Measurements from ENCODE around the gene DHX32. TPM values are rescaled to one million over a fixed set of nuclear protein-coding genes. Genes with fewer than 3 reads are reported as not detected.

Gene DHX32
- total RNA-seq, 4 donors from 2014 or later, result 21.1 to 37.9 (median 21.8) TPM

DNA sequence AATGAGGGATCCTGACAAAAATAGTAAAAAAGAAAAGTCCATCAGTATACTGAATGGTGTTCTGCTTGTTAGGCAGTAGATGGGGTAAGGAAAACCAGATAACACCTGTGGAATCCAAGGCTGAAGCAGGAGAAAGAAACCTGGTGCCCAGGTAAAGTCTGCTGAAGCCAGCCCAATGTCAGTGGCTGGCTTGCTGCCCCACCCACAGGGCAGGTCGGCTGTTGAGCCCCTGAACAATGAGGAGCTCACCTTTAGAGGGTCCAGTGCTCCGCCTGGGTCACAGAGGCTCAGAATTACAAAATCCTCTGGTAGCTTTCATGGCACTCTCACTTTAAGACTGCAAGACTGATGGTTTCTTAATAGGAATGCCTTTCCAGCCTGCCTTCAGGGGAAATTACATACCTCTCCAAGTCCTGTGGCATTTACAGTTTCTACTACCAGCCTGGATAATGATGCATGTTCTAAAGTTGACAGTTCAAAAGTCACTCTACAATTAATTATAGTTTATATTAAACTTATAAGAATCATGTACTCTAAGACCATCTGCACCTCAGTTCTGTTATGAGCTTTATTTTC lies 23.8 kb downstream of the DHX32 start:
- TF ChIP-seq, protein P1, sequence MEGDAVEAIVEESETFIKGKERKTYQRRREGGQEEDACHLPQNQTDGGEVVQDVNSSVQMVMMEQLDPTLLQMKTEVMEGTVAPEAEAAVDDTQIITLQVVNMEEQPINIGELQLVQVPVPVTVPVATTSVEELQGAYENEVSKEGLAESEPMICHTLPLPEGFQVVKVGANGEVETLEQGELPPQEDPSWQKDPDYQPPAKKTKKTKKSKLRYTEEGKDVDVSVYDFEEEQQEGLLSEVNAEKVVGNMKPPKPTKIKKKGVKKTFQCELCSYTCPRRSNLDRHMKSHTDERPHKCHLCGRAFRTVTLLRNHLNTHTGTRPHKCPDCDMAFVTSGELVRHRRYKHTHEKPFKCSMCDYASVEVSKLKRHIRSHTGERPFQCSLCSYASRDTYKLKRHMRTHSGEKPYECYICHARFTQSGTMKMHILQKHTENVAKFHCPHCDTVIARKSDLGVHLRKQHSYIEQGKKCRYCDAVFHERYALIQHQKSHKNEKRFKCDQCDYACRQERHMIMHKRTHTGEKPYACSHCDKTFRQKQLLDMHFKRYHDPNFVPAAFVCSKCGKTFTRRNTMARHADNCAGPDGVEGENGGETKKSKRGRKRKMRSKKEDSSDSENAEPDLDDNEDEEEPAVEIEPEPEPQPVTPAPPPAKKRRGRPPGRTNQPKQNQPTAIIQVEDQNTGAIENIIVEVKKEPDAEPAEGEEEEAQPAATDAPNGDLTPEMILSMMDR (IDR thresholded peaks at IDR 0.05; ENCODE audit: low read depth), result no peak

DNA sequence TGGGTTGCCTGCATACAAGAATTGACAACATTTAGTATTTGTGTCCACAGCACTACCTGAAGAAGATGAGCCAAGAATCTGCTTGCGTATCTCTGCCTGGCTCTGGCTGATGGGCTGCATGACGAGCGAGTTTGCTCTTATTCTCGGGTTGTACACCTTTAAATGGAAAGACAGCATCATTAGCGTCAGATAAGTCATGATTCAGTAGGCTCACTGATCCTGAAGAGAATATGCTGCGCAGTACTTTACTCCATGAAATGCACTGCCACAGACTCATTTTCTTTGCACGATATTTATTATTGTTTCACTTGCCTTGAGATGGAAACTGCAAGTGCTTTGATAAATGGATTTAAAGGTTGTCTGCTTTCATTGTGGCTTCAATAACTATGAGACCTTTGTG lies 28.6 kb downstream of the DHX32 start:
- TF ChIP-seq, protein P1 (IDR thresholded peaks at IDR 0.05; ENCODE audit: low read depth), result no peak

DNA sequence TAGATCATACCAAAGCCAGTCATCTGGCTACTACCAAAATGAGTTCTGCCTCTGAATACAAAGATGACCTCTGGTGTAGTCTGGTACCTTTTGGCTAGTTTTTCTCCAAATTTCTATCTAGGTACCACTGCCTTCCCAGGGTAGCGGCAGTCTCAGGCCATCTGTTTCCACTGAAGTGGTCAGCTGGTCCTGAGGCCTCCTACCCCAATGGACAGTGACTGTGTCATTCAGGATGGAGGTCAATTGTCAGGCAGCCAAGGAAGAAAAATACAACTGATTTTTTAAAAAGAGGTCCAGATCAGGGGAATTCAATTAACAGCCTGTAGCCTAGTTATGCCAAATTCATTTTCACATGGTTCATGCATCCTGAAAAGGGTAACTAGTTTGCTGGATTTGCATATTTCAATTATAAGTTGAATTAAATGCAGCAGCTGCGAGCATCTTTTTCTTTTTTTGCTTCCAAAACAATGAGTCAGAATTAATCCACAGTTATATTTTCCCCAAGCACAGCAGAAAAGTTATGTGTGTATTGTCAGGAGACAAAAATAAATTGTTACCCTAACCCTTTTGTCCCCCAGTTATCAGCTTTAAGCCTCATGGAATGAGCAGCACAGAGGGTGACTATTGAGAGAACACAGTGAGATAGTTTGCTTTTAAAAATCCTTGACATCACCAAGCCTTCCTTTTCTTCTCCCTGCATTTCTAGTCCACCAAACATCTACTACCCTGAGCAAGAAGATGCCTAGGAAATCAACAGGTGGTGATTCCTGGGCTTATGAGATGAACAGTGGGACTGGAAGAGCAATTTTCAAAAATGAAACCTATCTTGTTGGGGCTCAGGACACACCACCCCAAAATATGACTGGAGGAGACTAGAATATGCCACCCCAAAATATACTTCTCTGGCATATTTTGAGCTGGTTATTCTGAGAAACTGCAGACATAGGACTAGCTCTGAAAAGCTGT lies 30.0 kb downstream of the DHX32 start:
- TF ChIP-seq, protein P1 (IDR thresholded peaks at IDR 0.05; ENCODE audit: low read depth), result no peak

DNA sequence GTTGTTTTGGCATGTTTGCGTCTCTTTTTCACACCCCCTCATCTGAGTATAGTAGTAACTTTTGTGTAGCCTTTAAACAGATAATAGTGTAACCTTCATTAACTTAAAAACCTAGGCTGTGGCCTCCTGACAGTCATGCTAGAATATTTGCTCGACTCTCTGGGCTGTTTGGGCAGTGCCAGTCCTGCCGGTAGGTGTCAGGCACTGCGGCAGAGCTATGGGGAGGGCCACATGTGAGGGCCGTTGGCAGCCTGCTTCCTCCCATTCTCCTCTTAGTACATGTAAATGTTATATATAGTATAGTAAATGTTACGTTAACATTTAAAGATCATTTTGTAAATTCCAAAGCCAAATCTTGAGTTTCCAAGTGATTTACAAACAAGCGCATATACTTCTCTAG lies 31.6 kb downstream of the DHX32 start:
- TF ChIP-seq, protein P1 (IDR thresholded peaks at IDR 0.05; ENCODE audit: low read depth), result no peak

DNA sequence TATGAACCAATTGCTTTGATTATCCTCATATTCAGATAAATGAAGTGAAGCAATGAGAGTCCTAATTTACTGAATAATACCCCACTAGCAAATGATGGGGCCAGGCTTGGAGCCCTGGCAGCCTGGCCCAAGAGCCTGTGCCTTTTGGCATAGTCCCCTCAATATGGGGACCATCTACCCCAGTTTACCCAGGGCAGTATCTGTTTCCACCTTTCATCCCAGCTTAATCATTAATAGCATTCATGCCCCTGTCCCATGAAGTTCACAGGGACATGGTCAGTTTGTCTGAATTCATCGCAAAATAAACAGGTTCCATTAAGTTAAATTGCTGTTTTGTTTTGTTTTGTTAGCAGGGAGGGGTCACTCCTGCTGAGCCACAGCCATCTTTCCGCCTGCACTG lies 32.2 kb downstream of the DHX32 start:
- TF ChIP-seq, protein P1 (IDR thresholded peaks at IDR 0.05; ENCODE audit: low read depth), result no peak

DNA sequence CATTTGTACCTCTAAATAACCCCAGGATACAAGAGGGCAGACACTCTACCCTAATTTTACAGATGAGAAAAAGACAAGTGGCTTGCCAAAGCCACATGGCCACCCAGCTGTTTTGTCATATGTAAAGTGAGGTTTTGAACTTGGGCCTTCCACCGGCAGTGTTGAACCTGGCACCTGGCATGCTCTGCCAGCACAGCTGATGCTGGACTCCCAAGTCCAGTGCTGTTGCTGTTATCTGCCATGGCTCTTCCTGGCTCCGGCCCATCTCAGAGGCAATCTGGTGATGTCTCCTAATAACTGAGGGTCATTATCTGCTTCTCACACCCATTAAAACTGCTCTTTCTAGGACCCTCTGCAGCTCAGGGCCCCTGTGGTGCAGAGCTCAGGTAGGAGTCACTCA lies 32.7 kb downstream of the DHX32 start:
- TF ChIP-seq, protein P1 (IDR thresholded peaks at IDR 0.05; ENCODE audit: low read depth), result no peak

DNA sequence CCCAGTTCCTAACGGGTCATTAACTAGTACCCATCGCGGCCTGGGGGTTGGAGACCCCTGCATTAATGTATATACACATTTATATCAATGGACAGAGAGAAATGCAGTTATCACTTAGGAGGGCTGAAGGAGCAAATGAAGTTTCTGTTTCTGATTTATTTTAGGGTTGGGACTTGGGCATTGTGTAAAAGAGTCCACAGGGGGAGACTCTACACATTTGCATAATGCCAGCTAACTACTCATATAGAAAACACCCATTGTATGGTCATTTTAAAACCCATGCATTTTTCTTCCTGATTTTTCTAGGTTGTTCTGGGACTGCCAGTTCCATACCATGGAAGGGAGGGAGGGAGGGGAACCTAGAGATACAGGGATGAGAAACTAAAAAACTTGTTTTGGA lies 34.2 kb downstream of the DHX32 start:
- TF ChIP-seq, protein P1 (IDR thresholded peaks at IDR 0.05; ENCODE audit: low read depth), result no peak
